ENCODE measurements around the gene CYTH3.
A peak's percentile ranks its signal among the peaks of the same experiment; 100 is the strongest.

CYTH3 gene

DNA sequence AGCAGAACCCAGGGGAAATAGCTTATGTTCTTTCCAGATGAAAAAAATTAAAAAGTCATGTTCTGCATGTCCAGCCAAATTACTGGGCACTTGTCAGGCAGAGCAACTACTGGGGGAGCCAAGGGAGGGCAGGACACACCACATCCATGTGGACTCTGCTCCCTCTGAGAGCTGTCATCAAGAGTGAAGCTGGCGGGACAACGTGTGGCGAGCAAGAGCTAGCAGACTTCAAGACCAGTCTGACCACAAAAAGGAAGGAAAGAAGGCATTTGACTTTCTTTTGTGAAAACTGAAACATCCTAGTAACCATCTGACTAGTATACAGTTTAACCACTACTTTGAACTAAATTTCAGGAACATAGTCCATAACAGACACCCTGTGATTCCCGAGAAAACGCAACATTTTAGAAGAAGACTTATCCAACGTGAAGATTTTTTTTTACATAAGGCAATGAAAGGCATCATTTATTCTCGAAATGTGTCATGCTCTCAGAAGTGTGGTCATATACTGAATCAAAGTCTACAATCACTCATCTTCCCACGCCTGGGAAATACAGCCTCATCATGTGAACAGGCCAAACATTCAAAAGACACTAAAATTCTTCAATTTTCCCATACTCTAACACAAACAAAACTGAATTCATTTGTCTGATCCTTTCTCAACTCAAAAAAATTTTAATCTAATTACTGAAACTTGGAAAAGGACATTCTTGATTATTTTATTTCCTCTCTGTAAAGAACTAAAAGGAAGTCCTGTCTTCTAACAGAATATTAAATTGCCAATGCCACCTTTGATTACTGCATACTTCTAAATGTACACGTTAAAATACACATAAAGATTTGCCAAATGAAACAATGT, 15.5 kb downstream of the CYTH3 start:
- peak; percentile 95 for DNase-seq (ENCODE audit: low read depth)

DNA sequence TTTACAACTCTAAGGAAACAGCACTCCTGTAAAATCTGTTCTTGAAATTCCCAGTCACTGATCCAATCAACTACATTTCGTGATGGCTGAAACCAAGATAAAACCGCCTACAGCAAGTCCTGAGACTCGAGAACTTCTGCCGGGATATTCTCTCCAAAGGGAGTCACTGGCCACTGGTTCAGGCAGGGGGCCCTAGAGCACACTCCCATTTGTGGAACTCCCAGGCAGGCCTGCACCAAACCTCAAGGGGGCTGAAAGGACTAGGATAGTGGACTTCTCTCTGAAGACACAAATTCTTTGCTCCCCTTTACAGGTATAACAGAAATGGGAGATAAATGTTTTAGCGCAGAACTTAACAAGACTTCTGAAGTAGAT, 16.3 kb downstream of the CYTH3 start:
- DNase-seq (ENCODE audit: low read depth): peak; percentile 69

DNA sequence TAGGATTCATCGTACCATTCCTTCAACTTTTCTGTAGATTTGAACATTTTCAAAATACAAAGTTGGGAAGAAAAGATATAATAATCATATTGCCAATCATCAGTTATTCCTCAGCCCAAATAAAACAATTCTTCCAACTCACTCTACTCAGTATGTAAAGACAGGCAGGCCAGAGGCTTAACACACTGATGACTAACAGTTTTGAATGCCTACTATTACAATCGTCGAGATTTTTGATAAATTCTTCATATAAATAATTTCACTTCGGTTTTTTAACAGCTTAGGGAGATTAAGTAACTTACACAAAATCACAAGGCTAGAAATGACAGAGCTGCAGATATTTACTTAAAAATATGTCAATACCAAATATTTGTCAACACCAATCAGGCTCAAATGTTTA, 17.6 kb downstream of the CYTH3 start:
- peak; percentile 42 for DNase-seq (ENCODE audit: low read depth)

DNA sequence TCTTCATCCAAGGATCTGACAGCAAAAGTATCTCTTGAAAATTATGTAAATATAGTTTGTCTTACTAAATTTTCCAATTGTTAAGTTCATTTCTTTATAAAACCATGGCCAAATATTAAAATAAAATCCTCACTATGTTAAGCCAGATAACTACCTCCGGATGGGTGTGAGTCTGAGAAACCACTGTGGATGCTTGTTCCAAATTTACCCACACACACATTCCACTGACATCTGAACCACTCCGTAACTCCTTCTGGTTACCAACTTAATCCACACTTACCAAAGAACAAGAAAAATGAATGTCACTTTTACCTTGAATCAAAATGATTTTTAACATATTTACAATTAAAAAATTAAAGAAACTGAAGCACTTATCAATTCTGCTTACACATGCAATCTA, 19.7 kb downstream of the CYTH3 start:
- DNase-seq (ENCODE audit: low read depth): peak; percentile 77

DNA sequence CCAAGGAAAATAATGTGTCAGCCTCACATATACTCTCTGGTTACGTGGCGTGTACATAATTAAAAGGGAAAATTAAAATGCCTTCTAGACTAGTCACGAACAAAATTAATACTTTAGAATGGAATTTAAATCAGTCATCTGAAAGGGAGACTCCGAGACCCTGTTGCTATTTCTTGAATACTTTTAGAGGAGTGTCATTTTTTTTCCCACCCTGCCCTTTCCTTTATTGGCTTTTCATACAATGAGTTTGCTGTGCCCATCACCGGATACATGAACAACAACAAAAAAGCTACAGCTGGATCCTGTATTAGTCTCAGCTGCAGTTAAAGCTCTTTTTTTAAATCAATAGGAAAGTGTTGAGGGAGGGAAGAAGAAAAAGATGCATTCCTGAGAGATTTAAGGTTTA, 20.1 kb downstream of the CYTH3 start:
- DNase-seq (ENCODE audit: low read depth): peak; percentile 96

DNA sequence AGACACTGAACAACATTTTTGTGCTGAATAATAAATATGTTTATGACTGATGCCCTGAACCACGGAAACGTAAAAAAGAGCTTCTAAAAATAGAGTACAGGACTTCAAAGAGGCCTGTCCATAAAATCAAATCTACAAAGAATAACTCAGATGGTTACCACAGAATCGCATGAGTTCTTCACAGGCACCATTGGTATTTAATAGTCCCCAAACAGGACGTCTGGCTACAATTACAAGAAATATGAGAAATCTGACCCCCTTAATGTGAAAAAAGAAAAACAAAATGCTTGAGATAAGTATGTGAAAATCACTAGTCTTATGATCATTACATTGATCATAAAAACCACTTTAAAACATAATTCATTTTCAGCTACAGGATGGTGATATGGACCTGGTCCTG, 20.8 kb downstream of the CYTH3 start:
- peak; percentile 93 for DNase-seq (ENCODE audit: low read depth)

DNA sequence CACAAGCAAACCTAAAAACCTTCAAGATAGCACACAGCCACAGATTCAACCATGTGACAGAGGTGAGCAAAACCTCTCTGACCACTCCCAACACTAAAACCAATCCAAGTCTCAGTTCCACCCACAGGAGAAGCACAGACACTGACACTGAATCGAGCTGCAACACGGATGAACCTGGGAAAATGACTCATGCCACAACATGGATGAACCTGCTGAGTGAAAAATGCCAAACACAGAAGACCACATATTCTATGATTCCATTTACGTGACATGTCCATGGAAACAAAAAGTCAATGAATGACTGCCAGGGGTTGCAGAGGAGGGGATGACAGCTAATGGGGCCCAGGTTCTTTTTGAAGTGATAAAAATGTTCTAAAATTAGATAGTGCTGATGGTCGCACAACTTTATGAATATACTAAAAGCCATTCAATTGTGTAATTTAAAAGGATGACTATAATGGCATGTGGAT, 22.0 kb downstream of the CYTH3 start:
- peak; percentile 69 for DNase-seq (ENCODE audit: low read depth)

DNA sequence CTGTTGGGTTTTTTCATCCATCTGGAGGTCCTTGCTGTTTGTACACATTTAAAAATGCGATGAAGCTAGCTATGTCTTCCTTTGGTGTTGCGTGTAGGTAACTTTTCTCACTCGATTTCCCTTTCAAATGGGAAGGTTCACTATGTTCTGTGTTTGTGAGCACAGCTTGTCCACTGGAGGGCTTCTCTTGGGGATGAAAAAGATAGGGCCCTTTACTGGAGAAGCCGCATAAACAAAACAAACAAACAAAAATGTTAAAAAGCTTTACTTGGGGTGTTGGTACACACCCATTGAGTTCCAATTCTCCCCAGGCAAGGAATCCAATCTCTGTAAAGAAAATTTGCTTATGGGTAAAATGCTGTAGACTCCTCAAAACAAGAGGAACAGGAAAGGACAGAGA, 23.4 kb downstream of the CYTH3 start:
- DNase-seq (ENCODE audit: low read depth): no peak

DNA sequence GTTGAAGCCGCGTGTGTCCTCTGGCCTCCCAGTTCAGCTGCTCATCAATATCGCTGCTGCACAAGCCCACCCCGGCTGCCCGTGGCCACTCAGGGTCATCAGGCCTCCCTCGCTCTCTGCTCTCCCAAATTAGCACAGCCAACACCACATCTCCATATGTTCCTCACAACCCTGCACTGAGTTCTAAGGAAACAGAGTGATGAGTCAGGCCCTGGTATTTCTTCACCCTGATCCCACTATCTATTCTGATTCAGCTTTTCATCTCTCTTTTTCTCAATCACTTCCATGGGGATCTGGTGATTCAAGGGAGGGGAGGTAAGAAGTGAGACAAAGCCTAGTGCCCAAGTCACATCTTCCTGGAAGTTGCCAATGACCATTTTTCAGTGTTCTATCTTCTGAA, 23.8 kb downstream of the CYTH3 start:
- DNase-seq (ENCODE audit: low read depth): peak; percentile 90

DNA sequence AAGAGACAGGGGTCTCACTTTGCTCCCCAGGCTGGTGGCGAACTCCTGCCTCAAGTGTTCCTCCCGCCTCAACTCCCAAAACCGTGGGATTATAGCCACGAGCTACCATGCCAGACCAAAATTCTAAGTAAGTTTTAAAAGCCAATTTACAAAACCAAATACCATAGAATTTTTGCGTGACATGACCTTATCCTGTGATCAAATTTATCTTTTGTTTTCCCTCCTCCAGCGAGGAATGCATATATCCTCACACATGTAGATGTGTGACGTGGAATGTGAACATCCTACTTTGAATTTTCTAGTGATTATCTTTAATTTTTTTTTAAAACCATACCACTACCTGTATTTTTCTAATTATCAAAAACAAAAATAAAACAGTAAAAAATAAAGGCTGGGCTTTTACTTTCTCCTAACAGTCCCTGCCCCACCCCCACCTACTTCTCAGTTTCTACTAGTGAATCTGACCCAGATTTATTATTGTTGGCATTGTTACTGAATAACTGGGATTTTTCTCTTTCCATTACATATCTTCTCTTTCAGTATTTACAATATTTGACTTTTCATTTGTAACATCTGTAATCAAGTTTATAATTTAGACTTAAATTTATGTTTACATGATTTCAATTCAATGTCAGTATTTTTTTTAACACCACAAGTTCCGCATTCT, 26.0 kb downstream of the CYTH3 start:
- DNase-seq (ENCODE audit: low read depth): peak; percentile 80

DNA sequence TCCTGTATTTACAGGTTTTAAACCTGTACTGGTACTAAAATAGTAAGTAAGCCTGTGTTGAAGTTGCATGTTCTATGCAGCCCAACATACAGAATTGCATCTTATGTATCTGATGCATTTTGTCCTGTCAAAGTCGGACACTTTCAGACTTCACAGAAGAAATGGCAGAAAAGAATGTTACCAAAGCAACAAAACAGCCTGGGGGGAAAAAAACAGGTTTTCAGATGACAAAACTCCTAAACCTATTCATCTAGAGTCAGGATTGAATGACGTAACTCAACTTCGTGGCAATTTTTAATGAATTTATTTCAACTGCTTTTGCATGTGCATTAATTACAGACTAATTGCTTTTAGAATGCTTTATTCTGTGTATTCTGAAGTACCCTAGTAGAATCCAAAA, 28.4 kb downstream of the CYTH3 start:
- DNase-seq (ENCODE audit: low read depth): no peak

DNA sequence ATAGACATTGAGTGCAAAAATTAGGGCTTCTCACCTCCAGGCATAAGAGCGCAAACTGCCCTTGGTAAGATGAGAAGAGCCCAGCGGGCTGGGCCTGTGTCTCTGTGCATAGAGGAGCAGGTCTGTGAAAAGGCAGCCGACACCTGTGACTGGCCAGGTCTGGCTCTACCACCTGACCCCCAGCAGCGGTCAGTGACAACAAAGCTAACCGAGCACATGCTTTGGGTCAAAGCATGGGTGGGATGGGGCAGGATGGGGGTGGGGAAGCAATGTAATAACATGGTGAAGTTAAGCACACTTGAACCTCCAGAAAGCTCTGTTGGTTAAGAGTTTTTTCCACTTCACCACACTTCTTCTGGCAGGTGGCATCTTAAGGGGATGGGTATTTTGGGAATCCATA, 29.3 kb downstream of the CYTH3 start:
- DNase-seq (ENCODE audit: low read depth): no peak

DNA sequence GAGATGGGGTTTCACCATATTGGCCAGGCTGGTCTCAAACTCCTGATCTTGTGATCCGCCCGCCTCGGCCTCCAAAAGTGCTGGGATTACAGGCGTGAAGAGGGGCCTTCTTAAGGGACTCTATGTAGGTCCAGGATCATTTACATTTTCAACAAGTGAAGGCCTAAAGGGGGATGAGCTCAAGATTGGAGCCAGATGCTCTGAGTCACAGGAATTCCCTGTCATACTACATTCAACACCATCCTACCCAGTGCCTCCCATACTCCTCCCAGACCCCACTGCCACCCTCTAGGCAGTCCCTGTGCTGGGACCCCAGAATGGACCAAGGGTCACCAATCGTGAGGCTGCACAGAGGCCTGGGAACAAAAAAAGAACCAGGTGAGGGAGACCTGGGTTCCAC, 29.9 kb downstream of the CYTH3 start:
- DNase-seq (ENCODE audit: low read depth): peak; percentile 76

DNA sequence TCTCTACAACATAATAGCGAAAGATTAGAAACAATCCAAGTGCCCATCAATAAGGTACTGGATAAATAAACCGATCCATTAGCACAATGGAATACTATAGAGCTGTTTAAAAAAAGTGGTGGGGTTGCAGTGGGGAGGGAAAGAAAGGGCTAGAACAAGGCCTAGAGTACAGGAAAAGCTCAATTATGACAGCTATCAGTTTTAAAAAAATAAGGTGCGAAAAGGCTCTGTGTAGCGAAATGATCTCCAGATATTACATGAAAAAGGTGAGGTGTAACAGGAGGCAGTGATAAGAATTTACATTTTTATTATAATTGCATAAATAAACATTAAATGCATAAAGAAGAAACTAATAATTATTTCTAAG, 30.8 kb downstream of the CYTH3 start:
- DNase-seq (ENCODE audit: low read depth): no peak

DNA sequence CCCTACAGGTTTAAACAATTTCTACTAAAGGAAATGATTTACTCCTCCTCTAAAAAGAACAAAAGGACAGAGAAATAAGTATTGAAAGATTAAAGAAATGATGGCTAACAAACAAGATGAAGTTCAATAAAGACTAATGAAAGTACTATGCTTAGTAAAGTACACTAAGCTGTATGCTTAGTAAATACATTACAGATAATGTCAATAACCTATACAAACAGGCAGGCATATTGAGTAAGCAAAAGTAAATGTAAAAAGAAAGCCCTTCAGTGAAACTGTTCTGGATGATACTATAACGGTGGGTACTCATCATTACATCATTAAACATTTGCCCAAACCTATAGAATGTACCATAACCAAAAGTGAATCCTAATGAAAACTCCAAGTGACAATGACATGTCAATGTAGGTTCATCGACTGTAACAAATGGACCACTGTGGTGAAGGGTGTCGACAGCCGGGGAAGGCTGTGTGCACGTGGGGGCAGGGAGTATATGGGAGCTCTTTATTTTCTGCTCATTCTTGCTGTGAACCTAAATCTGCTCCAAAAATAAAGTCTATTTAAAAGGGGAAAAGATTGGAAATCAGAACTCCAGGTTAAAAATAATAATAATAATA, 34.0 kb downstream of the CYTH3 start:
- no peak for DNase-seq (ENCODE audit: low read depth)

DNA sequence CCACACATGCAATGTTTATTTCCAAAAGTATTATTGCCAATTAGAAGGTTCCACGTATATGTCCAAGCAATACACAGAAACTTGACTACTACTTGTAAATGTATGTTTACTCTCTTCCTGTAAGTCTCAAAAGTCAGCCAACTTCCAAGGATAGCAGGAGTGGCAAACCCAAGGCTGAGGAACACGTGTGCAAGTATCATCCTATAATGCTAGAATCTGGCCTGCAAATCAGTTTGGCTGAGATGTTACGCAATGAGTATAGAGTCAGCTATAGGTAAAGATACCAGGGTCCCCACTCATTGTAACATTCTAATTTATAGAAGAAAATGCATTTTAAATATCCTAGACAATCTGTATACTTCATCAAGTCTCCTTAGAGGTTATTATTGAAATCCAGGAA, 34.7 kb downstream of the CYTH3 start:
- no peak for DNase-seq (ENCODE audit: low read depth)

DNA sequence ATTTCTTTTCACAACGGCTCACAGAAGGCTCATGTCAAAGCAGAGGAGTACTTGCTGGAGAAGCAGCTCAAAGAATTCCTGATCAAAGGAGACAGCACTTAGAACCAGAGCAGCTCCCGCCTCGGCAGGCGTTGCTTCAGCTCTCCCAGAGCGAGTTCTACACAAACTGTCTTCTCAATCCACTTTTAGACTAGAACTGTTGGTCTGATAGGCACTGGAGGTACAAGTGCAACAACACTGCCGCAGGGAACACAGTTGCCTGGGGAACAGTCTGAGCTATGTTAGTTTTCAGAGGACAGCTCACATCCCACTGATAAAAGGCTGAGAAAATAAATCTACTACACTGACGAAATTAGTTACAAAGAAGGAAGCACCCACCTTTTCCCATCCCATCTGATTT, 35.4 kb downstream of the CYTH3 start:
- DNase-seq (ENCODE audit: low read depth): no peak

DNA sequence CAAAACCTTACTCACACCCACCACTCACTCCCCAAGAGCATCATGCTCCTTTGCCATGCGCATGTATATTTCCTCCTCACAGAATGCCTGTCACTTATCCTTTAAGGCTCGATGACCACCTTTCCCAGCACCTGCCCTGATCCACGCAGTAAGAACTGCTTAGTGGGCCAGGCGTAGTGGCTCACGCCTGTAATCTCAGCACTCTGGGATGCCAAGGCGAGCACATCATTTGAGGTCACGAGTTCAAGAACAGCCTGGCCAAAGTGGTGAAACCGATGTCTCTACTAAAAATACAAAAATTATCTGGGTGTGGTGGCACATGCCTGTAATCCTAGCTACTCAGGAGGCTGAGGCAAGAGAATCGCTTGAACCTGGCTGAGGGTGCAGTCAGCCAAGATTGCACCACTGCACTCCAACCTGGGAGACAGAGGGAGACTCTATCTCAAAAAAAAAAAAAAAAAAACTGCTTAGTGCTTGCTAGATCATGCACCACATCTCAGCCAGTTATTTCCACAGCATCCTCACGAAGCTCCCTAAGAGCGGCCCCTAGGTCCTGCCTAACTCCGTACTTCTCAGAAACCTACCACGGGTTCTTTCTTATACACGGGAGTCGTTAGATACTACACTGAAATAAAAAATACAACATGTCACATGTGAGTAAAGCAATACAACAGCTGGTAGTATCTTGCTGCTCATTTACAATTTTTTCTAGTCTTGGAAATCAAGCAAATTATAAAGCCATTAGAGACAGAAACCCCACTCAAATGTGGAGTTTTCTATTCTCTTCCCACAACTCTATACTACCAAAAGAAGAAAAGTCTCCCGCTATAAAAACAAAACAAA, 37.2 kb downstream of the CYTH3 start:
- no peak for DNase-seq (ENCODE audit: low read depth)

DNA sequence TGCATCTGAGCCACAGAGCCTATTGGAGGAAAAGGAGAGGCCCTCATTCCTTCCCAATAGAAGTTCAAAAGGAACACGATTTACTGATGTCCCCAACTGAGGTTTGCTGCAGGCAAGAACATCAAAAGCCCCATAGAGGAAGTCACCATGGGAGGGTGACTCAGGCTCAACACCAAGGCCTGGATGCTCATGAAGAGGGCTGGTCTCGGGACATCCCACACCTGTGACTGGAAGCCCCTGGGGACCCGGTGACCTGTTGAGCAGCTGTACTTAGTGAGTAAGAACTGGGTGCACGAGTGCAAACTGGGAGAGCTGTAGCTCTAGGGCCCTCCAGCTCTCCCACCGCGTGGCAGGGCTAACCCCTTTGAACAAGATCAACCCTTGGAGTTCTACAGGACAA, 38.0 kb downstream of the CYTH3 start:
- no peak for DNase-seq (ENCODE audit: low read depth)

DNA sequence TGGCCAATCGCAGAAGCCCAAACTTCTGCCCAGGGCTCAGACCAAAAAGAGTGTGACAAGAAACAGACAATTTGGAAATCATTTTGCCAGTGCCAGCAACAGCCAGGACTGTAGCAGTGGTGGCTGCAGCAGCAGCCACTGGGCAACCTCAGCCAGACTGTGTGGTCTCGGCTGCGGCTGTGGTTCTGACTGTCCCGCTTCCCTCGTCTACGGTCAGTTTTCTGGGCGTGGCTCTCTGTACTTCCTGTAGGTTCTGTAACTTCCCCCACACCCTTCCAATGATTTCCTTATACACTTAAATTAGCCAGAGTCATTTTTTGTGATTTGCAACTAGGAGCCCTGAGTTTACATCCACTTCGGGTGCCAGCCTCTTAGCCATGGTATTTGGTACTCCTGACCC, 39.9 kb downstream of the CYTH3 start:
- DNase-seq (ENCODE audit: low read depth): no peak

DNA sequence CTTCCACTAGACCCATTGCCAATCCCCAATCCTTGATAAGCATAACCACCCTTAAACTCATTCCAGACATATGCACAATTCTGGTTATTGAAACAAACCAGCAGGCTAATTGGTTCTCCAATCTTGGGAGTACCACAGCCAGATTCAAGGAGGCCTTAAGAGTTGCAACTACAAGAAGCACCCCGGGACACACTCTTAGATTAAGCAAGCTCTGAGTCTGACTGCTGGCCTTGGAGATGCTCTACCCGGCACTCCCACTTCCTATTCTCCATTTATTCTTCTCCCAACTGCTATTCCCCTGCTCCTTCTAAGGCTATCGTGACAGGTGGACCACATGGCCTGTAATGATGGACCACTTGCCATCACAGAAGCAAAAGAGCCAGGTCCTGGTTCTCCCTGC, 40.3 kb downstream of the CYTH3 start:
- DNase-seq (ENCODE audit: low read depth): no peak

DNA sequence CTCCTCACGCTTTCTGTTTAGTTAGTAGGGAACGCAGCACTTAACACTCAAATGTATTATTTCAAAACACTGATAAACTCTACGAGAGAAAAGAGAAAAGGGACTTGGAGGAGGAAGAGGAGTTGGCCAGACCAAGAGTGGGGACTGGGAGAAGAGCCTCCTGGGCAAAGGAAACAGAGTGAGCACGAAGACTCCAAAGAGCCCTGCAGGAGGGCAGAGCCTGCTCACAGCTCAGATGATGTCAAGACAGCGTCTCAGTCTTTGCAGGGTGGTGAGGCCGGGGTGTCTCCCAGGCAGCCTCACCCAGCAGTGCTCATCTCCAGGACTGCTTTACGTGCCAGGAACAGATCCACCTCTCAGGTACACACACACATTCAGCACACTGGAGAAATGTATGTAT, 41.2 kb downstream of the CYTH3 start:
- DNase-seq (ENCODE audit: low read depth): no peak

Data from EH (cell line).